A673 (cell line): Measurements from ENCODE around the gene SPRED3. TPM values are rescaled to one million over a fixed set of nuclear protein-coding genes. Genes with fewer than 3 reads are reported as not detected.

Experiments
- BruUV-seq: library from RNA; stranded (reverse); fragments of 400-500 nt; replicated peaks from 2 replicates; lab custom pipeline; 2021; lab: Mats Ljungman, UMichigan
- CTCF ChIA-PET: fragments of 300-600 bp; sonication (Branson Sonifier 250); formaldehyde crosslinking; loops from one replicate; lab custom pipeline; 2022; ENCODE audit warnings: antibody characterized with exemption; lab: Charles Lee
- POLR2A ChIA-PET: fragments of 300-600 bp; sonication (Branson Sonifier 250); formaldehyde crosslinking; loops from one replicate; lab custom pipeline; 2022; ENCODE audit warnings: antibody characterized with exemption; ENCODE audit not compliant: low non-redundant PET; lab: Charles Lee
- DNase-seq: peaks from one replicate; pipeline ENCODE4 v3.0.0-alpha.2; 2015; ENCODE audit warnings: low spot score
- H3K27ac ChIP-seq: fragments of 200-600 bp; sonication (generic); 2 replicates; pipeline ENCODE4 v1.5.1; 2016; ENCODE audit warnings: mixed run types, low read depth, mild to moderate bottlenecking, mixed read lengths, antibody characterized with exemption, low read length; ENCODE audit not compliant: poor library complexity, severe bottlenecking
- H3K27me3 ChIP-seq: fragments of 200-600 bp; sonication (generic); replicated peaks from 2 replicates; pipeline ENCODE4 v1.6.1; 2017; ENCODE audit warnings: mixed run types, low read depth, mild to moderate bottlenecking, mixed read lengths, antibody characterized with exemption, low read length; ENCODE audit not compliant: insufficient read depth, poor library complexity
- H3K36me3 ChIP-seq: fragments of 200-600 bp; sonication (generic); 2 replicates; pipeline ENCODE4 v1.6.1; 2016; ENCODE audit warnings: mixed run types, mild to moderate bottlenecking, mixed read lengths, antibody characterized with exemption, low read length; ENCODE audit not compliant: insufficient read depth, poor library complexity, severe bottlenecking
- H3K4me1 ChIP-seq: fragments of 200-600 bp; sonication (generic); 2 replicates; pipeline ENCODE4 v1.6.1; 2017; ENCODE audit warnings: mixed run types, mild to moderate bottlenecking, mixed read lengths, antibody characterized with exemption, low read length; ENCODE audit not compliant: insufficient read depth, poor library complexity, severe bottlenecking
- H3K4me3 ChIP-seq: fragments of 200-600 bp; sonication (generic); 2 replicates; pipeline ENCODE4 v1.5.1; 2016; ENCODE audit warnings: low read depth, mixed run types, mild to moderate bottlenecking, mixed read lengths, low read length; ENCODE audit not compliant: poor library complexity, severe bottlenecking
- H3K9me3 ChIP-seq: fragments of 200-600 bp; sonication (generic); 2 replicates; pipeline ENCODE4 v1.6.1; 2016; ENCODE audit warnings: mixed run types, low read depth, mild to moderate bottlenecking, mixed read lengths, antibody characterized with exemption, low read length; ENCODE audit not compliant: poor library complexity, severe bottlenecking
- CTCF ChIP-seq: fragments of 300-800, 200-600 bp; sonication (generic); conservative IDR thresholded peaks from 2 replicates; pipeline ENCODE4 v1.5.1; 2017; ENCODE audit warnings: low read depth, mild to moderate bottlenecking, antibody characterized with exemption, low read length, moderate library complexity, mixed read lengths
- EZH2 ChIP-seq: fragments of 200-600 bp; sonication (generic); IDR thresholded peaks from 2 replicates; pipeline ENCODE4 v1.6.1; 2017; ENCODE audit warnings: borderline replicate concordance, low read depth, mild to moderate bottlenecking, mixed read lengths, antibody characterized with exemption, low read length; ENCODE audit not compliant: poor library complexity, severe bottlenecking
- intact Hi-C: fragments of 100-400 bp; cut with micrococcal nuclease; formaldehyde crosslinking; loops from one replicate; pipeline ENCODE4 v1.10.0; 2022; ENCODE audit not compliant: unreplicated experiment
- total RNA-seq: library from RNA; stranded (reverse); gene quantifications from 2 replicates; pipeline ENCODE4 v1.2.3, GENCODE V29; 2021

Gene SPRED3
- total RNA-seq, 1 experiment from 2014 or later, result 6.2 TPM

- Histone ChIP-seq H3K9me3 (no peaks in the 10 kb centered on the region), H3K27ac (no peak overlapping the region), H3K4me3 (no peak overlapping the region), H3K4me1 (no peaks in the 10 kb centered on the region), H3K36me3 (no peaks in the 10 kb centered on the region), H3K27me3 (no peaks in the 10 kb centered on the region)
- ChIA-PET CTCF (interaction anchor here (0.6 kb wide), 1 partner anchor 766 kb away, joined by 3 read pairs; no protein-coding TSS in a partner anchor), POLR2A (no interaction called here)
- no peak for TF ChIP-seq CTCF
- no peak for TF ChIP-seq EZH2
- BruUV-seq, result no TSS peak
- DNase-seq, result no peak
- intact Hi-C loops, result no loop called here
Measured at GRCh38 chr19:38448225-38448624, 59.7 kb downstream of the SPRED3 start.

Other genes starting within 250 kb of the SPRED3 start
- 6.3 and 8.1 TPM in 2 replicates for gene DPF1, start 164.5 kb upstream of the SPRED3 start, total RNA-seq
- gene PPP1R14A, start 132.3 kb upstream of the SPRED3 start, total RNA-seq, result 1.1 TPM in 1 of 2 replicates, not detected in the other
- 0.42 TPM in 1 of 2 replicates, not detected in the other for gene SPINT2, start 124.1 kb upstream of the SPRED3 start, total RNA-seq
- not detected in 2 replicates for gene C19orf33, start 84.4 kb upstream of the SPRED3 start, total RNA-seq
- 57.6 and 66.2 TPM in 2 replicates for gene YIF1B, start 72.8 kb upstream of the SPRED3 start, total RNA-seq
- gene KCNK6, start 68.9 kb upstream of the SPRED3 start, total RNA-seq, result 0.11 TPM in 1 of 2 replicates, not detected in the other
- gene CATSPERG, start 52.9 kb upstream of the SPRED3 start, total RNA-seq, result 1.2 and 1.3 TPM in 2 replicates
- 303 and 321 TPM in 2 replicates for gene PSMD8, start 14.1 kb upstream of the SPRED3 start, total RNA-seq
- 0.83 and 1.3 TPM in 2 replicates for gene GGN, start 663 bp upstream of the SPRED3 start, total RNA-seq
- 11.8 and 12.1 TPM in 2 replicates for gene FAM98C, start 14.4 kb downstream of the SPRED3 start, total RNA-seq
- not detected in 2 replicates for gene RASGRP4, start 37.5 kb downstream of the SPRED3 start, total RNA-seq
- gene RYR1, start 45.0 kb downstream of the SPRED3 start, total RNA-seq, result 0.28 and 0.55 TPM in 2 replicates
- 1.5 and 3.5 TPM in 2 replicates for gene MAP4K1, start 229.3 kb downstream of the SPRED3 start, total RNA-seq
- gene EIF3K, start 230.5 kb downstream of the SPRED3 start, total RNA-seq, result 316 and 338 TPM in 2 replicates